Mesendoderm (in vitro differentiated cells): Measurements from ENCODE around the gene PEDS1.

Experiments used
- DNase-seq: peaks from one replicate; pipeline ENCODE4 v3.0.0; 2013
- H2AK5ac ChIP-seq: 2 replicates; pipeline ENCODE4 v1.6.1; 2013; ENCODE audit warnings: low read length, inconsistent platforms
- H2BK120ac ChIP-seq: 2 replicates; pipeline ENCODE4 v1.6.1; 2013; ENCODE audit warnings: low read depth, mild to moderate bottlenecking, low read length, moderate library complexity, mixed read lengths
- H2BK15ac ChIP-seq: replicated peaks from 2 replicates; pipeline ENCODE4 v1.6.1; 2013; ENCODE audit warnings: low read depth, mild to moderate bottlenecking, moderate library complexity
- H2BK5ac ChIP-seq: 2 replicates; pipeline ENCODE4 v1.6.1; 2013; ENCODE audit warnings: low read length, inconsistent platforms
- H3K18ac ChIP-seq: 2 replicates; pipeline ENCODE4 v1.6.1; 2013; ENCODE audit warnings: mild to moderate bottlenecking, low read length, mixed read lengths
- H3K23ac ChIP-seq: one replicate; pipeline ENCODE4 v1.6.1; 2013; ENCODE audit warnings: low read length
- H3K27ac ChIP-seq: 2 replicates; pipeline ENCODE4 v1.5.1; 2013; ENCODE audit warnings: low read depth, mild to moderate bottlenecking, inconsistent platforms, low read length, moderate library complexity
- H3K27me3 ChIP-seq: 2 replicates; pipeline ENCODE4 v1.6.1; 2013; ENCODE audit warnings: low read length, control low read depth, mild to moderate bottlenecking, inconsistent platforms; ENCODE audit not compliant: insufficient read depth, poor library complexity
- H3K36me3 ChIP-seq: 2 replicates; pipeline ENCODE4 v1.6.1; 2013; ENCODE audit warnings: low read length, inconsistent platforms; ENCODE audit not compliant: control insufficient read depth, insufficient read depth
- H3K4ac ChIP-seq: one replicate; pipeline ENCODE4 v1.6.1; 2013; ENCODE audit warnings: low read depth, mild to moderate bottlenecking, low read length, moderate library complexity
- H3K4me1 ChIP-seq: 2 replicates; pipeline ENCODE4 v1.6.1; 2013; ENCODE audit warnings: low read depth, low read length, inconsistent platforms; ENCODE audit not compliant: control insufficient read depth
- H3K4me2 ChIP-seq: 2 replicates; pipeline ENCODE4 v1.6.1; 2013; ENCODE audit warnings: low read length
- H3K4me3 ChIP-seq: 2 replicates; pipeline ENCODE4 v1.5.1; 2013; ENCODE audit warnings: mild to moderate bottlenecking, low read length
- H3K56ac ChIP-seq: one replicate; pipeline ENCODE4 v1.6.1; 2013; ENCODE audit warnings: low read length
- H3K79me1 ChIP-seq: 2 replicates; pipeline ENCODE4 v1.6.1; 2013; ENCODE audit warnings: low read length, inconsistent platforms
- H3K79me2 ChIP-seq: 2 replicates; pipeline ENCODE4 v1.6.1; 2013; ENCODE audit warnings: mild to moderate bottlenecking, low read length; ENCODE audit not compliant: control insufficient read depth, insufficient read depth
- H3K9ac ChIP-seq: 2 replicates; pipeline ENCODE4 v1.6.1; 2013; ENCODE audit warnings: low read length, inconsistent platforms
- H4K5ac ChIP-seq: one replicate; pipeline ENCODE4 v1.6.1; 2013; ENCODE audit warnings: low read length
- H4K8ac ChIP-seq: one replicate; pipeline ENCODE4 v1.6.1; 2013; ENCODE audit warnings: low read depth, mild to moderate bottlenecking, control low read depth, low read length, moderate library complexity
- WGBS: extraction: QIAGEN DNeasy Blood & Tissue Kit; methylation state at CpG from one replicate; pipeline ENCODE4 v1.1.7; 2013; ENCODE audit warnings: low lambda C conversion rate, missing lambda C conversion rate; ENCODE audit not compliant: insufficient coverage; ENCODE audit errors: extremely low coverage; 5-methylcytosine and 5-hydroxymethylcytosine counted together

PEDS1 gene

DNA sequence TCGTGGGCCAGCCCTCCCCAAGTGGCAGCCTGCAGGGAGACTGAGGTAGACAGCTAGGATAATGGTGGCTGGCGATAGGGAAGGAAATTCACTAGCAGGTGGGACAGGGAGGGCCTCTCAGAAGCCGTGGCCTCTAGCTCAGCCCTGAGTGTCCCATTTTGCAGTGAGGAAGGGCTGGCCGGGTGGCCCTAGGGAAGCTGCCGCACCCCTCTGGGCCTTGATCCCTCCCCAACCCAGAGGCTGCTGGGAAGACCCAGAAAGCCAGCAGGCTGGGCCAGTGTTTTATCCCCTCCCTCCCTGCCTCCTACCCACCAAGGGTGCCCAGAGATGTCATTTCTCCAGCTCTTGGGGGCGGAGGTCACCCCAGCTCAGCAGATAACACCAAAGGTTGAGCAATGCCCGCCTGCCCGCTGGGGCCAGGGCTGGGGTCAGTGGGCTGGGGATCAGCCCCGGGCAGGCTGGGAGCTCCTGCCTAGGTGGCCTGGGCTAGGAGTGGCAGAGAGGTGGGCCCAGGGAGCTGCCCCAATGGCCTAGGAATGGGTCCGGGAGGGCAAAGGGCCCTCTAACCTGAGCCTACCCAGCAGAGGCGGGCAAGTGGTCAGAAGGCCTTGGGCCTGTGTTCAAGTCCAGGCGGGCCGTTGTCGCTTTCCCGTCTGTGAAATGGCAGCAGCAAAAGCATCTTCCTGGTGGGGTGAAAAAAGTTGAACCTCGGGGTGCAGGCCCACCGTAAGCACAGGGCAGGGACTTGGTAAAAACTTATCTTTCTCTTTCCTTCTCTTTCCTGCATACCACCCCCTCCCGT, 35.6 kb upstream of the PEDS1 start:
- WGBS = no CpG with 5 or more reads among the region's 18 CpGs
- Histone ChIP-seq H2BK5ac (no peak overlapping the region), H3K79me1 (peaks cover 14% of the 10 kb centered on the region), H3K56ac (no peak overlapping the region), H3K27me3 (no peaks in the 10 kb centered on the region), H3K79me2 (peaks cover 19% of the 10 kb centered on the region), H3K27ac (no peak overlapping the region), H4K8ac (no peak overlapping the region), H4K5ac (no peak overlapping the region), H3K9ac (no peak overlapping the region), H3K23ac (no peak overlapping the region), H2AK5ac (no peak overlapping the region), H3K4me1 (peaks cover 10% of the 10 kb centered on the region), H3K4me2 (no peak overlapping the region), H3K36me3 (no peaks in the 10 kb centered on the region), H2BK120ac (no peak overlapping the region), H3K4me3 (no peak overlapping the region), H3K18ac (no peak overlapping the region), H2BK15ac (no peak overlapping the region), H3K4ac (no peak overlapping the region)
- DNase-seq = no peak

DNA sequence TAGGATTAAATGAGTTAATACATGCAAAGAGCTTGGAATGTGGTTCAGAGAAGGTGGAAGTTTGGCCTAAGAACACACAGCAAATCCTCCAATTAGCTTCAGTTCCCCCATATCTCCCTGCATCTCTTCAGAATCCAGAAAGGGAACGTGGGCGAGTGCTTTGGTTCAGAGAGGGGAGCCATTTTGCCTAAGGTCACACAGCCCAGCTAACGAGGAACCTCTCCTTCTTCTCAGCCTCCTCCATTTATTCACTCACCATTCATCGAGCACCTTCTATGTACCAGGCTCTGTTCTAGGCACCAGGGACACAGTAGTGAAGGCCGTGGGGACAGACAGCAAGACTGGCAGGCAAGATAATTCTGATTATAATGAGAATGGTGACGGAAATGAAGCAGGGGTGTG, 34.8 kb upstream of the PEDS1 start:
- Histone ChIP-seq H3K27me3 (no peaks in the 10 kb centered on the region), H3K27ac (no peak overlapping the region), H3K4me2 (no peak overlapping the region), H3K4ac (no peak overlapping the region), H2BK15ac (no peak overlapping the region), H2BK5ac (no peak overlapping the region), H3K79me2 (peaks cover 11% of the 10 kb centered on the region), H3K9ac (no peak overlapping the region), H4K5ac (no peak overlapping the region), H3K79me1 (peaks cover 6% of the 10 kb centered on the region), H3K4me1 (peaks cover 2% of the 10 kb centered on the region), H2AK5ac (no peak overlapping the region), H3K18ac (no peak overlapping the region), H4K8ac (no peak overlapping the region), H3K4me3 (no peak overlapping the region), H3K56ac (no peak overlapping the region), H2BK120ac (no peak overlapping the region), H3K23ac (no peak overlapping the region), H3K36me3 (no peaks in the 10 kb centered on the region)
- no CpG with 5 or more reads among the region's 6 CpGs for WGBS
- DNase-seq = no peak

DNA sequence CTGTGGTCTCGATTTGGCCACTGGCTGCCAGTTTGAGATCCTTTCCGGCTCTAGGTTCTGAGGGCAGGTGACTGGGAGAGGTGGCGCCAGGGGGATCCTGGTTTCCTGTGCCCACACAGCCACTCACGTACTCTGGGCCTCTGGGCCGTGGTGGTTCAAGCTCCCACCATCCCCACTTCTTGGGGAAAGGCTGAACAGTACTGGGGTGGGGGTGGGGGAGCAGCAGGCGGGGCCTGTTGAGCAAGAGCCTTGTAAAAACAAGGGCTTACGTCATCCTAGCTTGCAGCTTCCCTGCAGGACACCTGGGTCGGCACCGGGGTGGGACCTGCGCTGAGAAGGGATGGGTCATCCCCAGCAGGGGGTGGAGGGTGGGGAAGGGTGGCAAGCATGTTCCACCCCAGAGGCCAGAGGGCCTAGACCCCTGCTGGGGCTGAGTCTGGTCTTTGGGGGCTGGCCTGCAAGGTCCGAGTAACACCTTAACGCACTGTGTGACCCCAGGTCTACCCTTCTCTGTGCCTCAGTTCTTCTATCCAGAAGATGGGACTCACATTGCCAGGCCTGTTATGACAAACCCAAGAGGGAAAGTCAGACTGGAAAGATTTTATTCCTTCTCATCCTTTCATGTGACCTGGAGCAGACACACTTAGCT, 34.0 kb upstream of the PEDS1 start:
- peak; percentile 41 for DNase-seq
- no peak overlapping the region for H2AK5ac ChIP-seq
- no peak overlapping the region for H3K9ac ChIP-seq
- H3K27ac ChIP-seq = no peak overlapping the region
- no peak overlapping the region for H4K8ac ChIP-seq
- no peaks in the 10 kb centered on the region for H3K4me1 ChIP-seq
- no peak overlapping the region for H2BK5ac ChIP-seq
- no peak overlapping the region for H3K56ac ChIP-seq
- no peaks in the 10 kb centered on the region for H3K79me1 ChIP-seq
- no peak overlapping the region for H4K5ac ChIP-seq
- no peak overlapping the region for H2BK15ac ChIP-seq
- H3K27me3 ChIP-seq = no peaks in the 10 kb centered on the region
- no peak overlapping the region for H3K4me2 ChIP-seq
- H3K23ac ChIP-seq = no peak overlapping the region
- H2BK120ac ChIP-seq = no peak overlapping the region
- H3K4me3 ChIP-seq = no peak overlapping the region
- H3K18ac ChIP-seq = no peak overlapping the region
- no peaks in the 10 kb centered on the region for H3K36me3 ChIP-seq
- H3K4ac ChIP-seq = no peak overlapping the region
- no CpG with 5 or more reads among the region's 12 CpGs for WGBS
- peaks cover 4% of the 10 kb centered on the region for H3K79me2 ChIP-seq

DNA sequence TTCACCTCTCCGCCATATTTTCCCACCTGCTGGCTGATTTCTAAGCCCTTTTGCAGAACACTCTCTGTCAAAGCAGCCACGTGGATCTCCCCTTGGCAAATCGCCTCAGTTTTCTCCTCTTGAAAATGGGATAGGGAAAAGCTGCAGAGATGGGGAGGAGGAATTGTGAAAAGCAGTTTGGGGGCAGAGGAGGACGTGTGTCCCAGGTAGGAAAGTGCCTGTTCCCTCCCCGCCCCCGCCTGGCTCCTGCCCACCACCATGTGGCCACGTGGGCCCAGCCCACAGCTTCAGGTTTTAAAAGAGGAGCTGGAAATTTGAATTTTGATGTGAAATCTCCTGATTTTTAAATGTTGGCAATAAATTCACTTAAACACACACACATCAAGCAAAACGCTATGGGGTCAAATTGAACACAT, 33.5 kb upstream of the PEDS1 start:
- H3K56ac ChIP-seq = no peak overlapping the region
- H3K79me2 ChIP-seq = peaks cover 4% of the 10 kb centered on the region
- H4K8ac ChIP-seq = no peak overlapping the region
- H3K18ac ChIP-seq = no peak overlapping the region
- H3K79me1 ChIP-seq = no peaks in the 10 kb centered on the region
- H3K4me2 ChIP-seq = no peak overlapping the region
- WGBS = no CpG with 5 or more reads among the region's 8 CpGs
- no peak overlapping the region for H3K4me3 ChIP-seq
- no peak overlapping the region for H2BK15ac ChIP-seq
- H2AK5ac ChIP-seq = no peak overlapping the region
- H3K4ac ChIP-seq = no peak overlapping the region
- no peak overlapping the region for H2BK120ac ChIP-seq
- peak; percentile 22 for DNase-seq
- H3K27ac ChIP-seq = no peak overlapping the region
- H3K27me3 ChIP-seq = no peaks in the 10 kb centered on the region
- no peaks in the 10 kb centered on the region for H3K36me3 ChIP-seq
- no peak overlapping the region for H2BK5ac ChIP-seq
- no peak overlapping the region for H3K23ac ChIP-seq
- no peak overlapping the region for H3K9ac ChIP-seq
- H3K4me1 ChIP-seq = no peaks in the 10 kb centered on the region
- no peak overlapping the region for H4K5ac ChIP-seq

DNA sequence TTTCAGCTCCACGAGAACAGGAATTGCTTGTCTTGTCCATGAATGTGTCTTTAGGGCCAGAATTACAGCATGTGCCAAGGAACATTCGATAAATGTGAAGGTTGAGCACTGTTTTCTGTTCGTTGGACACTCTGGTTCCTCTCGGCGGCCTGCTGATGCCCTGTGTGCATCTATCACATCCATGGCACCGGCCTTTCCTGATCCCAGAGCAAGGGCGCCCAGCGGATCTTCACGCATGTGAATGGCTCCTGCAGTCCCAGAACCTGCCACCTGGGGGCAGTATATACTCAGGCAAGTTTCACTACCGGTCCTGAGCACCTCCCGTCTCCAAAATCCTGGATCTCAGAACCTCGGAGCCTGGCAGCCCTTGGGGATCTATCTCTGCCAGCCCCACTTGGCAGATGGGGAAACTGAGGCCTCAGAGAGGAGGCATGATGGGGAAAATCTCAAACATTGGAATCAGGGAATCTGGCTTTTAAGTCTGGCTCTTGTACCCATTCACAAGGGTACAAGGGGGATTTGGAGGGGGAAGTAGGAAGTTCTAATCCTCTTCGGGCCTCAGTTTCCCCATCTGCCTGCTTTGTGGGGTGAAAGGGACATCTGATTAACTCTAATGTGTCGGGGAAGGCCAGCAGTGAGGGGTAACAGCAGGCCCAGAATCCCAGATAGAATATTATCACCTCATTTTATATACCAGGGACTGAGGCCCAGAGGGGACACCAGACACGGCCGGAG, 32.8 kb upstream of the PEDS1 start:
- H3K56ac ChIP-seq = no peak overlapping the region
- no peak overlapping the region for H3K27ac ChIP-seq
- no peak overlapping the region for H3K9ac ChIP-seq
- no peak overlapping the region for H3K23ac ChIP-seq
- H3K4me3 ChIP-seq = no peak overlapping the region
- H2BK5ac ChIP-seq = no peak overlapping the region
- H4K5ac ChIP-seq = no peak overlapping the region
- H4K8ac ChIP-seq = no peak overlapping the region
- no peaks in the 10 kb centered on the region for H3K36me3 ChIP-seq
- no peak overlapping the region for H3K18ac ChIP-seq
- H3K79me2 ChIP-seq = no peaks in the 10 kb centered on the region
- no peak overlapping the region for H2AK5ac ChIP-seq
- H3K4me1 ChIP-seq = no peaks in the 10 kb centered on the region
- no peak overlapping the region for H3K4ac ChIP-seq
- H2BK15ac ChIP-seq = no peak overlapping the region
- H3K27me3 ChIP-seq = no peaks in the 10 kb centered on the region
- H3K4me2 ChIP-seq = no peak overlapping the region
- H3K79me1 ChIP-seq = no peaks in the 10 kb centered on the region
- no CpG with 5 or more reads among the region's 16 CpGs for WGBS
- H2BK120ac ChIP-seq = no peak overlapping the region
- DNase-seq = peak; percentile 86
